SK-N-SH treated with all-trans-retinoic acid at 6 μM for 48 hours (cell line): Measurements from ENCODE around the gene ADAMTSL1.
A peak's percentile ranks its signal among the peaks of the same experiment; 100 is the strongest.

Experiments
- ATAC-seq: fragments of 200-7000 bp; cut with Tn5 transposase; 3 replicates; pipeline ENCODE4 v1.9.1; 2020; ENCODE audit warnings: mild to moderate bottlenecking, moderate library complexity
- ARNTL ChIP-seq: fragments of 450-650 bp; formaldehyde crosslinking; IDR thresholded peaks from 2 replicates; pipeline ENCODE4 v1.5.0; 2020; ENCODE audit warnings: low read depth, mild to moderate bottlenecking, moderate library complexity, borderline replicate concordance
- BACH2 ChIP-seq: fragments of 250-450 bp; sonication (Bioruptor Pico); IDR thresholded peaks from 2 replicates; pipeline ENCODE4 v1.9.0; 2021; ENCODE audit warnings: mild to moderate bottlenecking, borderline replicate concordance
- CSDC2 ChIP-seq: fragments of 250-450 bp; sonication (Bioruptor Pico); IDR thresholded peaks from 2 replicates; pipeline ENCODE4 v1.5.0; 2020; ENCODE audit warnings: mild to moderate bottlenecking, moderate library complexity
- ESRRG ChIP-seq: fragments of 250-450 bp; sonication (Bioruptor Pico); IDR thresholded peaks from 2 replicates; pipeline ENCODE4 v1.6.1; 2021; ENCODE audit warnings: mild to moderate bottlenecking
- GLIS3 ChIP-seq: fragments of 250-450 bp; sonication (Bioruptor Pico); IDR thresholded peaks from 2 replicates; pipeline ENCODE4 v1.5.0; 2020; ENCODE audit warnings: mild to moderate bottlenecking, moderate library complexity
- OSR1 ChIP-seq: fragments of 250-450 bp; sonication (Bioruptor Pico); IDR thresholded peaks from 2 replicates; pipeline ENCODE4 v1.8.0; 2022; ENCODE audit warnings: moderate library complexity, mild to moderate bottlenecking, inconsistent platforms
- PPARA ChIP-seq: fragments of 250-450 bp; sonication (Bioruptor Pico); IDR thresholded peaks from 2 replicates; pipeline ENCODE4 v1.5.0; 2020; ENCODE audit warnings: mild to moderate bottlenecking, borderline replicate concordance
- RARB ChIP-seq: fragments of 250-450 bp; sonication (Bioruptor Pico); IDR thresholded peaks from 2 replicates; pipeline ENCODE4 v1.8.0; 2021; ENCODE audit warnings: mild to moderate bottlenecking, moderate library complexity
- TCF4 ChIP-seq: fragments of 250-450 bp; sonication (Bioruptor Pico); IDR thresholded peaks from 2 replicates; pipeline ENCODE4 v1.8.0; 2021; ENCODE audit warnings: mild to moderate bottlenecking, moderate library complexity, borderline replicate concordance
- TOX ChIP-seq: fragments of 250-450 bp; sonication (Bioruptor Pico); IDR thresholded peaks from 2 replicates; pipeline ENCODE4 v1.8.0; 2021; ENCODE audit warnings: mild to moderate bottlenecking, moderate library complexity, borderline replicate concordance
- ZC3H10 ChIP-seq: fragments of 250-450 bp; sonication (Bioruptor Pico); IDR thresholded peaks from 2 replicates; pipeline ENCODE4 v1.5.1; 2021; ENCODE audit warnings: mild to moderate bottlenecking, moderate library complexity
- ZFP3 ChIP-seq: fragments of 250-450 bp; sonication (Bioruptor Pico); IDR thresholded peaks from 2 replicates; pipeline ENCODE4 v1.5.0; 2020; ENCODE audit warnings: mild to moderate bottlenecking, moderate library complexity
- ZFP30 ChIP-seq: fragments of 450-650 bp; formaldehyde crosslinking; IDR thresholded peaks from 2 replicates; pipeline ENCODE4 v1.5.0; 2022; ENCODE audit warnings: mild to moderate bottlenecking, moderate library complexity
- ZNF565 ChIP-seq: fragments of 450-650 bp; formaldehyde crosslinking; conservative IDR thresholded peaks from 2 replicates; pipeline ENCODE4 v1.5.0; 2020; ENCODE audit warnings: low read depth, mild to moderate bottlenecking, moderate library complexity
- ZNF8 ChIP-seq: fragments of 450-650 bp; formaldehyde crosslinking; IDR thresholded peaks from 2 replicates; pipeline ENCODE4 v1.5.0; 2020; ENCODE audit warnings: mild to moderate bottlenecking, moderate library complexity
- TF ChIP-seq, protein P1 (sequence below): fragments of 250-450 bp; sonication (Bioruptor Pico); IDR thresholded peaks from 2 replicates; pipeline ENCODE4 v1.5.1; 2020; ENCODE audit warnings: low read depth, mild to moderate bottlenecking, moderate library complexity
- TF ChIP-seq, protein P2 (sequence below): fragments of 250-450 bp; sonication (Bioruptor Pico); IDR thresholded peaks from 2 replicates; pipeline ENCODE4 v1.8.0; 2021; ENCODE audit warnings: low read depth, mild to moderate bottlenecking, moderate library complexity, borderline replicate concordance
- TF ChIP-seq, protein P3 (sequence below): fragments of 250-450 bp; sonication (Bioruptor Pico); IDR thresholded peaks from 2 replicates; pipeline ENCODE4 v1.5.1; 2021; ENCODE audit warnings: mild to moderate bottlenecking, moderate library complexity
- TF ChIP-seq, protein P4 (sequence below): fragments of 250-450 bp; sonication (Bioruptor Pico); IDR thresholded peaks from 2 replicates; pipeline ENCODE4 v1.8.0; 2020; ENCODE audit warnings: mild to moderate bottlenecking, moderate library complexity, borderline replicate concordance
- TF ChIP-seq, protein P5 (sequence below): fragments of 250-450 bp; sonication (Bioruptor Pico); IDR thresholded peaks from 2 replicates; pipeline ENCODE4 v1.5.0; 2020; ENCODE audit warnings: mild to moderate bottlenecking, moderate library complexity

Gene ADAMTSL1

DNA sequence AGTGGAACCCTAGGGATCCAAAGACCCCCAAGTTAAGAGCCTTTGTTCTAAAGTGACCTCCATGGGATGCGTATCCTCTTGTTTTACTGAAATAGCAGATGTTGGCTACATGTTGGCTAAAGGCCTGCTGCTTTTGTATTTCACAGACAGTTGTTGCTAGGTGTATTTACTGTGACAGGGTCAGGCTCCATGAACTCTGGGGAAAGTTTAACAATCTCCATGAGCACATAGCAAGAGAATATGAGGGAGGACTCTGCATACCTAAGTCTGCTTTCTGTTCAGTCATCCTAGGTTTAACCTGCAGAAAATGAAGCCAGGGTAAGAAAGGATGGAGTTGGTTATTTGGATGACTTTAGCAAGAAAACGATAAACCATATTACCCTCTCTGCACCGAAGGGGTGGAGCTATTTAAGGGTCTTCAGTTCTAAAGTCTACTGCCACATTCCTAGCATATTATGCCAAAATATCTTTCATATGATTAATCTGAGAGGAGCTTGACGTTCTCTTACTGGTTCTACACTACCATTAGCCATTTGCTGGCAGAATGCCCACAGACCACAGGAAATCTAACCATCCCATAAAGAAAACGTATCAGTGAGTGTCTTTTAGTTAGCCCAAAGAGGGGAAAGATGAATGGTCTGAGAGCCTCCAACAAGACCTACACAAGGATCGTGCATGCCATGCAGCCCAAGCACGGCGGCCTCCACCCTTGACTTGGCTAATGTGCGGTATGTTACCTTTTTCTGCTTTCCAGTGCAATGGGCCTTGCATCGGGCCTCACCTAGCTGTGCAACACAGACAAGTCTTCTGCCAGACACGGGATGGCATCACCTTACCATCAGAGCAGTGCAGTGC, 431.3 kb downstream of the ADAMTSL1 start:
- peak; percentile 60 for ATAC-seq
- TF ChIP-seq ARNTL (CRISPR knock-in tag), result no peak
- no peak for TF ChIP-seq ZFP3
- TF ChIP-seq, protein P1, sequence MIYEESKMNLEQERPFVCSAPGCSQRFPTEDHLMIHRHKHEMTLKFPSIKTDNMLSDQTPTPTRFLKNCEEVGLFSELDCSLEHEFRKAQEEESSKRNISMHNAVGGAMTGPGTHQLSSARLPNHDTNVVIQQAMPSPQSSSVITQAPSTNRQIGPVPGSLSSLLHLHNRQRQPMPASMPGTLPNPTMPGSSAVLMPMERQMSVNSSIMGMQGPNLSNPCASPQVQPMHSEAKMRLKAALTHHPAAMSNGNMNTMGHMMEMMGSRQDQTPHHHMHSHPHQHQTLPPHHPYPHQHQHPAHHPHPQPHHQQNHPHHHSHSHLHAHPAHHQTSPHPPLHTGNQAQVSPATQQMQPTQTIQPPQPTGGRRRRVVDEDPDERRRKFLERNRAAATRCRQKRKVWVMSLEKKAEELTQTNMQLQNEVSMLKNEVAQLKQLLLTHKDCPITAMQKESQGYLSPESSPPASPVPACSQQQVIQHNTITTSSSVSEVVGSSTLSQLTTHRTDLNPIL (CRISPR knock-in tag), result no peak
- no peak for TF ChIP-seq BACH2 (CRISPR knock-in tag)
- TF ChIP-seq, protein P2, sequence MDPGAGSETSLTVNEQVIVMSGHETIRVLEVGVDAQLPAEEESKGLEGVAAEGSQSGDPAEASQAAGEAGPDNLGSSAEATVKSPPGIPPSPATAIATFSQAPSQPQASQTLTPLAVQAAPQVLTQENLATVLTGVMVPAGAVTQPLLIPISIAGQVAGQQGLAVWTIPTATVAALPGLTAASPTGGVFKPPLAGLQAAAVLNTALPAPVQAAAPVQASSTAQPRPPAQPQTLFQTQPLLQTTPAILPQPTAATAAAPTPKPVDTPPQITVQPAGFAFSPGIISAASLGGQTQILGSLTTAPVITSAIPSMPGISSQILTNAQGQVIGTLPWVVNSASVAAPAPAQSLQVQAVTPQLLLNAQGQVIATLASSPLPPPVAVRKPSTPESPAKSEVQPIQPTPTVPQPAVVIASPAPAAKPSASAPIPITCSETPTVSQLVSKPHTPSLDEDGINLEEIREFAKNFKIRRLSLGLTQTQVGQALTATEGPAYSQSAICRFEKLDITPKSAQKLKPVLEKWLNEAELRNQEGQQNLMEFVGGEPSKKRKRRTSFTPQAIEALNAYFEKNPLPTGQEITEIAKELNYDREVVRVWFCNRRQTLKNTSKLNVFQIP (CRISPR knock-in tag), result no peak
- TF ChIP-seq, protein P3, sequence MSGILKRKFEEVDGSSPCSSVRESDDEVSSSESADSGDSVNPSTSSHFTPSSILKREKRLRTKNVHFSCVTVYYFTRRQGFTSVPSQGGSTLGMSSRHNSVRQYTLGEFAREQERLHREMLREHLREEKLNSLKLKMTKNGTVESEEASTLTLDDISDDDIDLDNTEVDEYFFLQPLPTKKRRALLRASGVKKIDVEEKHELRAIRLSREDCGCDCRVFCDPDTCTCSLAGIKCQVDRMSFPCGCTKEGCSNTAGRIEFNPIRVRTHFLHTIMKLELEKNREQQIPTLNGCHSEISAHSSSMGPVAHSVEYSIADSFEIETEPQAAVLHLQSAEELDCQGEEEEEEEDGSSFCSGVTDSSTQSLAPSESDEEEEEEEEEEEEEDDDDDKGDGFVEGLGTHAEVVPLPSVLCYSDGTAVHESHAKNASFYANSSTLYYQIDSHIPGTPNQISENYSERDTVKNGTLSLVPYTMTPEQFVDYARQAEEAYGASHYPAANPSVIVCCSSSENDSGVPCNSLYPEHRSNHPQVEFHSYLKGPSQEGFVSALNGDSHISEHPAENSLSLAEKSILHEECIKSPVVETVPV (CRISPR knock-in tag), result no peak
- TF ChIP-seq ZFP30 (CRISPR knock-in tag), result no peak
- TF ChIP-seq GLIS3 (CRISPR knock-in tag), result no peak
- no peak for TF ChIP-seq OSR1 (CRISPR knock-in tag)
- TF ChIP-seq PPARA (CRISPR knock-in tag), result no peak
- TF ChIP-seq TOX (CRISPR knock-in tag), result no peak
- TF ChIP-seq, protein P4, sequence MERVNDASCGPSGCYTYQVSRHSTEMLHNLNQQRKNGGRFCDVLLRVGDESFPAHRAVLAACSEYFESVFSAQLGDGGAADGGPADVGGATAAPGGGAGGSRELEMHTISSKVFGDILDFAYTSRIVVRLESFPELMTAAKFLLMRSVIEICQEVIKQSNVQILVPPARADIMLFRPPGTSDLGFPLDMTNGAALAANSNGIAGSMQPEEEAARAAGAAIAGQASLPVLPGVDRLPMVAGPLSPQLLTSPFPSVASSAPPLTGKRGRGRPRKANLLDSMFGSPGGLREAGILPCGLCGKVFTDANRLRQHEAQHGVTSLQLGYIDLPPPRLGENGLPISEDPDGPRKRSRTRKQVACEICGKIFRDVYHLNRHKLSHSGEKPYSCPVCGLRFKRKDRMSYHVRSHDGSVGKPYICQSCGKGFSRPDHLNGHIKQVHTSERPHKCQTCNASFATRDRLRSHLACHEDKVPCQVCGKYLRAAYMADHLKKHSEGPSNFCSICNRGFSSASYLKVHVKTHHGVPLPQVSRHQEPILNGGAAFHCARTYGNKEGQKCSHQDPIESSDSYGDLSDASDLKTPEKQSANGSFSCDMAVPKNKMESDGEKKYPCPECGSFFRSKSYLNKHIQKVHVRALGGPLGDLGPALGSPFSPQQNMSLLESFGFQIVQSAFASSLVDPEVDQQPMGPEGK (CRISPR knock-in tag), result no peak

DNA sequence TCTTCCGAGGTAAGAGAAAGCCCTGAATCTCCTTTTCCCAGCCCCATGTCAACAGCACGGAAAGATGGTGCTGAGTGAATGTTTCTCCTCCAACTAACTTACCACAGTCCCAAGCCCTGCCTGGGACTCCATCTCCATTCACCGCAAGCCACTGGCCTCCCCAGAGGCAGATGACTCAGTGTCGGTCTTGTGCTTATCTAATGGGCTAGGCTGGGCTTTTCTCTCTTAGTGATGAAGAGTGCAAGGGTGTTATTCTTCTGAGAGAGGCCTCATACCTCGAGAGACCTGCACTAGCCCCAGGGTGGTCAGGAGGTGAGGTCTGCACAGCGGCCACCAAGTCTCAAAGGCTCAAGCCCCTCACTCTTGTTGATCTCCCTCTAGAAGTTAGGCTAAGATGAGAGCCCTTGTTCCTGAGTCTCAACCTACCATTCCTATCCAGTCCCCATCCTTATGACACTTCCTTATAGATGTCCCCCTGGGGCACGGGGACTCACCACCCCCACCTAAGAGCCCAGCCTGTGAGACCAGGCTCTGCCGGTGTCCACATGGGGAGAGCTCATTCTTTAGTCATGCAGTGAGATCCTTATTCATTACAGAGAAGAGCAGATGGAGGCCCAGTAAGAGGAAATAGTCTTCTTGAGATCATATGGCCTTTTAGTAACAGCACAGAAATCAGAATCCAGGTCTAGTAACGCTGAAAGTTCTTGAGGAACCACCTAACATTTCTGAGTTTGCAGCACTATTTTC, 432.1 kb downstream of the ADAMTSL1 start:
- TF ChIP-seq ZNF565 (CRISPR knock-in tag) (no peak), TCF4 (CRISPR knock-in tag) (no peak), ESRRG (CRISPR knock-in tag) (no peak), RARB (CRISPR knock-in tag) (no peak), ZNF8 (CRISPR knock-in tag) (no peak)
- TF ChIP-seq, all 23 proteins: peak for 0
- ATAC-seq, result no peak

DNA sequence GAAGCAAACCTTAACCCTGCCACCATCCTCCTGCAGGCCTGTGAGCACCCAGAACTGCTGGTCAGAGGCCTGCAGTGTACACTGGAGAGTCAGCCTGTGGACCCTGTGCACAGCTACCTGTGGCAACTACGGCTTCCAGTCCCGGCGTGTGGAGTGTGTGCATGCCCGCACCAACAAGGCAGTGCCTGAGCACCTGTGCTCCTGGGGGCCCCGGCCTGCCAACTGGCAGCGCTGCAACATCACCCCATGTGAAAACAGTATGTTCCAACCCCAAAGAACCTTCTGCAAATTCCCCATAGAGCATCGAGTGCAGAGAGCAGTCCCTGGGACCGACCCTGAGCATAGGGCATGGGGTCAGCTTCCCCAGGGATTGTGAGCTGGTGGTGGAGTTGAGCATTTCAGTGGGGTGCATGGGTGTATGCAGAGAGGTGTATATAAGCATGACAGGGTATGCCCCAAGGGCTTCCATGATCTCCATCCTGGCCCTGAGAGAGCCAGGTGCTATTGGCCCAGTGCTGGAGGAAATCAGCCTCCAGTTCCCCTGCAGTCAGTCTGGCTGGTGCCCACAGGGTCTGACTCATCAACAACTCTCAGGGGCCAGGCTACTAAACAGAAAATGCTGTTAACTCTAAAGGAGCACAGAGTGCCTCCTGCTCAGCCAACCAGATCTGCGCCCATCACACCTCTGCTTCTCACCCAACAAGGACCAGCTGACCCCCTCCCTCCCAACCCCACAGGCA, 432.9 kb downstream of the ADAMTSL1 start:
- ATAC-seq, result peak; percentile 87
- TF ChIP-seq, protein P2 (CRISPR knock-in tag), result no peak
- TF ChIP-seq CSDC2 (CRISPR knock-in tag) (no peak), BACH2 (CRISPR knock-in tag) (no peak), RARB (CRISPR knock-in tag) (no peak), OSR1 (CRISPR knock-in tag) (no peak), ZC3H10 (CRISPR knock-in tag) (no peak), GLIS3 (CRISPR knock-in tag) (no peak), ZNF8 (CRISPR knock-in tag) (no peak)
- TF ChIP-seq, protein P5, sequence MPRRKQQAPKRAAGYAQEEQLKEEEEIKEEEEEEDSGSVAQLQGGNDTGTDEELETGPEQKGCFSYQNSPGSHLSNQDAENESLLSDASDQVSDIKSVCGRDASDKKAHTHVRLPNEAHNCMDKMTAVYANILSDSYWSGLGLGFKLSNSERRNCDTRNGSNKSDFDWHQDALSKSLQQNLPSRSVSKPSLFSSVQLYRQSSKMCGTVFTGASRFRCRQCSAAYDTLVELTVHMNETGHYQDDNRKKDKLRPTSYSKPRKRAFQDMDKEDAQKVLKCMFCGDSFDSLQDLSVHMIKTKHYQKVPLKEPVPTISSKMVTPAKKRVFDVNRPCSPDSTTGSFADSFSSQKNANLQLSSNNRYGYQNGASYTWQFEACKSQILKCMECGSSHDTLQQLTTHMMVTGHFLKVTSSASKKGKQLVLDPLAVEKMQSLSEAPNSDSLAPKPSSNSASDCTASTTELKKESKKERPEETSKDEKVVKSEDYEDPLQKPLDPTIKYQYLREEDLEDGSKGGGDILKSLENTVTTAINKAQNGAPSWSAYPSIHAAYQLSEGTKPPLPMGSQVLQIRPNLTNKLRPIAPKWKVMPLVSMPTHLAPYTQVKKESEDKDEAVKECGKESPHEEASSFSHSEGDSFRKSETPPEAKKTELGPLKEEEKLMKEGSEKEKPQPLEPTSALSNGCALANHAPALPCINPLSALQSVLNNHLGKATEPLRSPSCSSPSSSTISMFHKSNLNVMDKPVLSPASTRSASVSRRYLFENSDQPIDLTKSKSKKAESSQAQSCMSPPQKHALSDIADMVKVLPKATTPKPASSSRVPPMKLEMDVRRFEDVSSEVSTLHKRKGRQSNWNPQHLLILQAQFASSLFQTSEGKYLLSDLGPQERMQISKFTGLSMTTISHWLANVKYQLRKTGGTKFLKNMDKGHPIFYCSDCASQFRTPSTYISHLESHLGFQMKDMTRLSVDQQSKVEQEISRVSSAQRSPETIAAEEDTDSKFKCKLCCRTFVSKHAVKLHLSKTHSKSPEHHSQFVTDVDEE (CRISPR knock-in tag), result no peak
- TF ChIP-seq, protein P4 (CRISPR knock-in tag), result no peak
